ENCODE measurements around the gene DIRAS3.

DIRAS3 gene

GRCh38 chr1:68057050-68057449, 6.6 kb upstream of the DIRAS3 start:
- DNase-seq = no peak
- Histone ChIP-seq H3K27me3 (ENCODE audit: insufficient read depth, low read depth, severe bottlenecking) (no peaks in the 10 kb centered on the region), H3K9me3 (ENCODE audit: severe bottlenecking) (no peaks in the 10 kb centered on the region), H3K36me3 (no peaks in the 10 kb centered on the region), H3K4me3 (ENCODE audit: low read depth, low read length) (no peak overlapping the region), H3K27ac (no peak overlapping the region)
- TF ChIP-seq CTCF (IDR thresholded peaks at IDR 0.05; ENCODE audit: low read depth, low read length) = no peak

- Histone ChIP-seq H3K4me3 (ENCODE audit: low read depth, low read length) (no peak overlapping the region), H3K27ac (no peak overlapping the region)
- DNase-seq = no peak
Observed at GRCh38 chr1:68051475-68051874, 1.0 kb upstream of the DIRAS3 start.

GRCh38 chr1:68047659-68048026, 2.8 kb downstream of the DIRAS3 start:
- no peaks in the 10 kb centered on the region for H3K9me3 ChIP-seq (ENCODE audit: severe bottlenecking)
- no peak for DNase-seq
- no peaks in the 10 kb centered on the region for H3K27me3 ChIP-seq (ENCODE audit: insufficient read depth, low read depth, severe bottlenecking)
- H3K36me3 ChIP-seq = no peaks in the 10 kb centered on the region
- 0 out of 2 replicates have a peak overlapping the region, but pooled peaks have one; percentile 61 for H3K27ac ChIP-seq
- TF ChIP-seq CTCF (IDR thresholded peaks at IDR 0.05; ENCODE audit: low read depth, low read length) = no peak
- H3K4me3 ChIP-seq (ENCODE audit: low read depth, low read length) = peak overlapping the region; percentile 52

More at GRCh38 chr1:68051475-68051874, 1.0 kb upstream of the DIRAS3 start:
- Histone ChIP-seq H3K9me3 (ENCODE audit: severe bottlenecking) (no peaks in the 10 kb centered on the region), H3K36me3 (no peaks in the 10 kb centered on the region), H3K27me3 (ENCODE audit: insufficient read depth, low read depth, severe bottlenecking) (no peaks in the 10 kb centered on the region)
- no peak for TF ChIP-seq CTCF (IDR thresholded peaks at IDR 0.05; ENCODE audit: low read depth, low read length)

GRCh38 chr1:68046885-68047658, 3.4 kb downstream of the DIRAS3 start:
- Histone ChIP-seq H3K27ac (peak overlapping the region; percentile 61), H3K36me3 (no peaks in the 10 kb centered on the region), H3K27me3 (ENCODE audit: insufficient read depth, low read depth, severe bottlenecking) (no peaks in the 10 kb centered on the region), H3K9me3 (ENCODE audit: severe bottlenecking) (no peaks in the 10 kb centered on the region), H3K4me3 (ENCODE audit: low read depth, low read length) (peak overlapping the region; percentile 52)
- peak; percentile 55 for DNase-seq
- TF ChIP-seq CTCF (IDR thresholded peaks at IDR 0.05; ENCODE audit: low read depth, low read length) = no peak

GRCh38 chr1:68046423-68046822, 4.0 kb downstream of the DIRAS3 start:
- no peaks in the 10 kb centered on the region for H3K9me3 ChIP-seq (ENCODE audit: severe bottlenecking)

More at GRCh38 chr1:68046423-68046822, 4.0 kb downstream of the DIRAS3 start:
- Histone ChIP-seq H3K36me3 (no peaks in the 10 kb centered on the region), H3K4me3 (ENCODE audit: low read depth, low read length) (peak overlapping the region; percentile 52), H3K27ac (no peak overlapping the region; the same call in 1 of the 2 replicates), H3K27me3 (ENCODE audit: insufficient read depth, low read depth, severe bottlenecking) (no peaks in the 10 kb centered on the region)
- DNase-seq = peak; percentile 21
- peak; percentile 34; the same call in 1 of the 2 replicates for TF ChIP-seq CTCF (IDR thresholded peaks at IDR 0.05; ENCODE audit: low read depth, low read length)

Data from WERI-Rb-1 (cell line).